ENCODE data around the gene VAMP8.
A peak's percentile ranks its signal among the peaks of the same experiment; 100 is the strongest.

The VAMP8 gene

DNA sequence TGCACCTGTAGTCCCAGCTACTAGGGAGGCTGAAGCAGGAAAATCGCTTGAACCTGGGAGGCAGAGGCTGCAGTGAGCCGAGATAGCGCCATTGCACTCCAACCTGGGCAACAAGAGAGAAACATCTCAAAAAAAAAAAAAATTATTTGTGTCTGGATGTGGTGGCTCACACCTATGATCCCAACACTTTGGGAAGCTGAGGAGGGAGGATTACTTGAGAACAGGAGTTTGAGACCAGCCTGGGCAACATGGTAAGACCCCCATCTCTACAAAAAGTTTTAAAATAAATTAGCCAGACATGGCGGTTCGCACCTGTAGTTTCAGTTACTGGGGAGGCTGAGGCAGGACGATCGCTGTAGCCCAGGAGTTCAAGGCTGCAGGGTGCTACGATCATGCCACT lies 1.6 kb upstream of the VAMP8 start:
- DNase-seq (ENCODE audit: low spot score), result no peak
- no peak for TF ChIP-seq CTCF (IDR thresholded peaks at IDR 0.05)
- Histone ChIP-seq H3K4me3 (no peak overlapping the region), H3K27ac (no peak overlapping the region)

DNA sequence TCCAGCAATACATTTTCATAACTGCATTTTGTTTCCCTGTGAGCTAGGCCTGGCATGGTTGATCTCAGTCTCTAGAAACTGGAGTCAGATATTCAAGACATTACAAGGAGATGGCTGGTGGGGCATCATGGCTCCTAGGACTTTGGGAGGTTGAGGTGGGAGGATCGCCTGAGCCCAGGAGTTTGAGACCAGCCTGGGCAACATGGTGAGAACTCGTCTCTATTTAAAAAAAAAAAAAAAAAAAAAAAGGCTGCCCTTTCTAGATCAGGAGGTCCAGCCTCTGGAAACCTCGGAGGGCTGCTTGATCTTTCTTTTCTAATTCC lies 362 bp upstream of the VAMP8 start:
- TF ChIP-seq CTCF (IDR thresholded peaks at IDR 0.05), result no peak
- H3K4me3 ChIP-seq, result no peak overlapping the region
- no peak for DNase-seq (ENCODE audit: low spot score)
- H3K27ac ChIP-seq, result no peak overlapping the region

DNA sequence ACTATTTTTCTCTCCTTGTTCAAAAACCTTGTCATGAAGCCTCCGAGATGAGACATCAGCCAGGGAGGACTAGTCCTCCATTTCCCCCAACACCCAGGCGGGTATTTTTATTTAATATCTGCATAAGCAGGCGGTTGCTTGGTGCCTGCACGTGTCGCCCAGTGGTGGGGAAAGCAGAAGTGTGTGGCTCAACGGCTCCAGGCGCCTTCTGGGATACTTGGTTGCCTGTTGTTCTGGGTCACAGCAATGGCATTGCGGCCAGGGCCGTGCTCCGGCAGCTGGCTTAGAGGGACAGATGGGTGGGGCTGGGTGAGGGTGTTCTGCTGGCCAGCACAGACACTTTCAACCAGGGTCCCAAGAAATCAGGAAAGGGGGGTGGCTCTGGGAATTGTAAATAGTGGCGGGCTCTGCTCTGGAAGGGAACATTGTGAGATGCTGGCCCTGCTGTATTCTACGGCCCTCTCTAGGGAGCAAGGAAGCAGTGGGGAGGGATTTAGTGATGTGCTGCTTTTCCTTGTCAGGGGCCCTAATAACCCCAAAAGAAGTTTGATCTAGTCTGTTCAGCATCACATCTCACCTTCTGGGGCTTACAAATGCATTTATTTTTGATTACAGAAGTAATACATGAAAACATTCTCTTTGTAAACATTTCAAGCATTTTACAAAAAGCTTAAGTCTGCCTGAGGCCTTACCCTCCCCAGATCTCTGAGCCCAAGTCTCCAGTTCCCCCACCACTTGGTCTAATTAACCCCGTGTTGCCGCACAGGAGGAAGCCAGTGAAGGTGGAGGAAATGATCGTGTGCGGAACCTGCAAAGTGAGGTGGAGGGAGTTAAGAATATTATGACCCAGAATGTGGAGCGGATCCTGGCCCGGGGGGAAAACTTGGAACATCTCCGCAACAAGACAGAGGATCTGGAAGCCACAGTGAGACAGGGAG lies 1.1 kb downstream of the VAMP8 start:
- H3K27ac ChIP-seq, result peak overlapping the region; percentile 37 to 80
- TF ChIP-seq CTCF (IDR thresholded peaks at IDR 0.05), result no peak
- no peak for DNase-seq (ENCODE audit: low spot score)
- peak overlapping the region; percentile 49 for H3K4me3 ChIP-seq

GRCh38 chr2:85579266-85579935 lies 2.0 kb downstream of the VAMP8 start:
- TF ChIP-seq CTCF (IDR thresholded peaks at IDR 0.05), result no peak
- H3K4me3 ChIP-seq, result no peak overlapping the region
- peak overlapping the region; percentile 37 to 80 for H3K27ac ChIP-seq
- DNase-seq (ENCODE audit: low spot score), result no peak

GRCh38 chr2:85580206-85580605 lies 2.8 kb downstream of the VAMP8 start:
- TF ChIP-seq CTCF (IDR thresholded peaks at IDR 0.05), result no peak
- Histone ChIP-seq H3K27ac (peak overlapping the region in 1 of 2 donors; percentile 55), H3K4me3 (no peak overlapping the region)
- DNase-seq (ENCODE audit: low spot score), result no peak

DNA sequence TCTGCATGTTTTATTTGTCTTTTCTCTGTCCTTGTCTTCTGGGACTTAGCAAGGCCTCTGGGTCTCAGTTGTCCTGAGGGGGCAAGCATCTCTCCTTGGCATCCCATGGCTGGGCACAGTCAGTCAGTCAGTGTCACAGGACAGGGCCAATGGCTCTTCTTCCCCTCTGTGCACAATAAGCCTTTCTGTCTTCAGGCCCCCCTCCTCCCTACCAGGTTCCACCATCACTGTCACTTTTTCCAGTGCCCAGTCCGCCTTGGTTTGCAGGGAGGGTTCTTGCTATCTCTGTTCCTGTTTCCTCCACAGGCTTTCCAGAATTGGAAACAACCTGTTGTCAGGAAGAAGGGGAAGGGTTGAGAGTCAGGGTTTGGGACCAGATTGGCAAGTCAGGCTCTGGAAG lies 5.1 kb downstream of the VAMP8 start:
- TF ChIP-seq CTCF (IDR thresholded peaks at IDR 0.05), result no peak
- DNase-seq (ENCODE audit: low spot score), result no peak
- Histone ChIP-seq H3K27ac (no peak overlapping the region), H3K4me3 (no peak overlapping the region)

Data from coronary artery (tissue), 2 donors.